Endothelial cell of umbilical vein (primary cell): ENCODE measurements around the gene SNCAIP.

ENCODE experiments used
- EZH2 ChIP-seq: IDR thresholded peaks from 2 replicates; pipeline ENCODE4 v1.6.1; 2012; ENCODE audit warnings: borderline replicate concordance, low read depth, mild to moderate bottlenecking, moderate library complexity, low read length, inconsistent platforms; ENCODE audit not compliant: severe bottlenecking
- POLR2AphosphoS5 ChIP-seq: IDR thresholded peaks from 2 replicates; pipeline ENCODE4 v1.6.1; 2012; ENCODE audit warnings: low read depth, mild to moderate bottlenecking, control low read depth, low read length, moderate library complexity; ENCODE audit not compliant: insufficient read depth

- TF ChIP-seq EZH2 (no peak), POLR2AphosphoS5 (no peak)
Observed at GRCh38 chr5:122350496-122350895, 38.5 kb downstream of the SNCAIP start.
